Caco-2 (cell line): Measurements from ENCODE around the gene MRPS6. TPM values are rescaled to one million over a fixed set of nuclear protein-coding genes. Genes with fewer than 3 reads are reported as not detected.

Source experiments
- BruUV-seq: library from RNA; stranded (reverse); fragments of 400-500 nt; replicated peaks from 2 replicates; lab custom pipeline; 2021; lab: Mats Ljungman, UMichigan
- CTCF ChIA-PET: fragments of 300-600 bp; sonication (Branson Sonifier 250); formaldehyde crosslinking; loops from one replicate; lab custom pipeline; 2022; ENCODE audit warnings: antibody characterized with exemption; lab: Charles Lee
- POLR2A ChIA-PET: fragments of 300-600 bp; sonication (Branson Sonifier 250); formaldehyde crosslinking; loops from one replicate; lab custom pipeline; 2022; ENCODE audit warnings: antibody characterized with exemption; lab: Charles Lee
- DNase-seq, 2 experiments: peaks; one replicate each; pipeline versions ENCODE4 v3.0.0 to v3.0.0-alpha.2; 2020 to 2022
- H3K27me3 ChIP-seq: replicated peaks from 2 replicates; pipeline ENCODE4 v1.6.0; 2011; ENCODE audit warnings: low read length; ENCODE audit not compliant: control insufficient read depth, insufficient read depth
- H3K36me3 ChIP-seq: 2 replicates; pipeline ENCODE4 v1.5.1; 2011; ENCODE audit warnings: low read length; ENCODE audit not compliant: control insufficient read depth, insufficient read depth
- H3K4me1 ChIP-seq: fragments of 250-450 bp; sonication (Bioruptor Pico); 2 replicates; pipeline ENCODE4 v1.5.1; 2020; ENCODE audit warnings: mild to moderate bottlenecking
- H3K4me3 ChIP-seq: 2 replicates; pipeline ENCODE4 v1.5.1; 2011; ENCODE audit warnings: low read depth, mild to moderate bottlenecking, control low read depth, low read length
- H3K9me3 ChIP-seq: fragments of 250-450 bp; sonication (Bioruptor Pico); 2 replicates; pipeline ENCODE4 v1.5.1; 2020; ENCODE audit warnings: mild to moderate bottlenecking, moderate library complexity
- H3K27ac Mint-ChIP-seq: one replicate; pipeline ENCODE4 v1.8.0; 2022; ENCODE audit warnings: mixed read lengths; ENCODE audit not compliant: unreplicated experiment
- H3K27me3 Mint-ChIP-seq: one replicate; pipeline ENCODE4 v1.8.0; 2022; ENCODE audit warnings: mixed read lengths; ENCODE audit not compliant: insufficient read depth, unreplicated experiment
- H3K36me3 Mint-ChIP-seq: one replicate; pipeline ENCODE4 v1.8.0; 2022; ENCODE audit warnings: mild to moderate bottlenecking, mixed read lengths; ENCODE audit not compliant: insufficient read depth, unreplicated experiment
- H3K4me1 Mint-ChIP-seq: one replicate; pipeline ENCODE4 v1.8.0; 2022; ENCODE audit warnings: low read depth, mixed read lengths; ENCODE audit not compliant: unreplicated experiment
- H3K4me3 Mint-ChIP-seq: one replicate; pipeline ENCODE4 v1.8.0; 2022; ENCODE audit warnings: mild to moderate bottlenecking, moderate library complexity, mixed read lengths; ENCODE audit not compliant: unreplicated experiment
- H3K9me3 Mint-ChIP-seq: one replicate; pipeline ENCODE4 v1.8.0; 2022; ENCODE audit warnings: mixed read lengths; ENCODE audit not compliant: unreplicated experiment
- CTCF ChIP-seq, 2 experiments: fragments of 200-600 bp in 1 of 2; IDR thresholded peaks; 1 replicate in 1 of 2; 2 replicates in 1 of 2; pipeline versions ENCODE4 v1.5.1 to v1.8.0; 2011 to 2022; ENCODE audit warnings: antibody characterized with exemption in 1 of 2, control low read depth in 1 of 2, inconsistent platforms in 1 of 2, low read depth in 1 of 2, low read length in 1 of 2, mild to moderate bottlenecking in 1 of 2, moderate library complexity in 1 of 2; ENCODE audit not compliant: insufficient read depth in 1 of 2, severe bottlenecking in 1 of 2, unreplicated experiment in 1 of 2
- intact Hi-C: fragments of 100-400 bp; cut with micrococcal nuclease; formaldehyde crosslinking; loops from one replicate; pipeline ENCODE4 v1.10.0; 2022; ENCODE audit not compliant: unreplicated experiment
- total RNA-seq: library from RNA; stranded (reverse); gene quantifications from 2 replicates; pipeline ENCODE4 v1.2.3, GENCODE V29; 2022

Gene MRPS6
- total RNA-seq, 1 experiment from 2014 or later, result 104 TPM

DNA sequence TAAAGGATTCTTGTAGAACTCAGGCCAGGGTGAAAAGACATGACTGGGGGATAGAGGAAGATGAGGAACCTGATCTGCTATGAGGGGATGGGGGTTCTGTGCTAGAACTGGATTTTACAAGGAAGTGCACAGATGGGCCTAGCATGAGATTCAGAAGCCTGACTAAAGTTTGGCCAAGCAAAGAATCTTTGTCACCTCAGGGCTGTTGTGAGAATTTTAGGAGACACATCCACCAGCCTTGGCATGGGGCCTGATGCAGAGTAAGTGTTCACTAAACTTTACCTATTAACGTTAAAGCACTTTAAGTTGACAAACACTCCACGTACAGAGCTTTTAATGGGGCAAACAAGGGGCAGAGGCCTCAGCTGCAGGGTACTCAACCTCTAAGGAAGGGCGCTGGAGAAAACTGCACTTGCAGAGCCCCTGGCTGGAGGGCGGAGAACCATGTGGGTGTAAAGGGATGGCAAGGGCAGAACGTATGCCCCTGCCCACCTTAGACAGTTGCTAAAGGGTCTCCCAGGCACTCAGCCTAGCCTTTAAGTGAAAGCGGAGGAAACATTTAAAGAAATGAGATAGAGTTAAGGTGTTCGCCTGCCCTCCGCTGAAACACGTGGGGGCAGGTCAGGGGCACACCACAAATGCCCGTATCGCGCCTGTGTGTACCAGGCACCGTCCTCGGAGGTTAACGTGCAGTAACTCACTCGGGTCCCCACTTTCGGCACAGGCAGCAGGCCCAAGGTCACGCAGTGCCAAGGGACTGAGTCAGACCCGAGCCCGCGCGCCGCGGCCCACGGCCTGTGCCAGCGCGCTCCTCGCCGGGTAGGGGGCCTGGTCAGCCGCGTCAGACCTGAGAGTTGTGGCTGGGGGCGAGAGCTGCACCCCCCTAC, 990 bp upstream of the MRPS6 start:
- peaks cover 34% of the 10 kb centered on the region for H3K4me1 ChIP-seq
- H3K4me3 Mint-ChIP-seq, result peak overlapping the region; percentile 81
- DNase-seq, result no peak
- BruUV-seq, result TSS peak; percentile 27
- no peaks in the 10 kb centered on the region for H3K36me3 ChIP-seq
- H3K36me3 Mint-ChIP-seq, result peaks cover 41% of the 10 kb centered on the region
- CTCF ChIA-PET, result interaction anchor here (0.5 to 1.6 kb wide), 8 partner anchors 9 to 286 kb away, joined by 3 to 9 read pairs (median 4); no protein-coding TSS in a partner anchor
- H3K9me3 Mint-ChIP-seq, result no peaks in the 10 kb centered on the region
- no peaks in the 10 kb centered on the region for H3K27me3 ChIP-seq
- H3K27me3 Mint-ChIP-seq, result no peaks in the 10 kb centered on the region
- H3K4me1 Mint-ChIP-seq, result peaks cover 32% of the 10 kb centered on the region
- H3K4me3 ChIP-seq, result peak overlapping the region; percentile 57
- no peak for TF ChIP-seq CTCF (IDR thresholded peaks at IDR 0.05; ENCODE audit: insufficient read depth in 1 of 2, low read depth in 1 of 2, low read length in 1 of 2, severe bottlenecking in 1 of 2, unreplicated experiment in 1 of 2)
- intact Hi-C loops, result loop anchor here (1.0 to 5.0 kb wide), 2 partner anchors 105 to 125 kb away; no protein-coding TSS in a partner anchor
- POLR2A ChIA-PET, result interaction anchor here (0.6 to 2.3 kb wide), 4 partner anchors 125 to 813 kb away, joined by 4 to 7 read pairs (median 6); no protein-coding TSS in a partner anchor
- H3K9me3 ChIP-seq, result no peaks in the 10 kb centered on the region
- H3K27ac Mint-ChIP-seq, result peak overlapping the region; percentile 95

- POLR2A ChIA-PET, result interaction anchor here (0.7 to 2.3 kb wide), 5 partner anchors 34 to 594 kb away, joined by 3 to 7 read pairs (median 3); partner anchors contain the start of gene TMEM50B
- intact Hi-C loops, result loop anchor here (1.0 to 5.0 kb wide), 3 partner anchors 107 to 149 kb away; no protein-coding TSS in a partner anchor
- Histone ChIP-seq H3K36me3 (no peaks in the 10 kb centered on the region), H3K9me3 (no peaks in the 10 kb centered on the region), H3K4me3 (peak overlapping the region; percentile 86), H3K27me3 (no peaks in the 10 kb centered on the region), H3K4me1 (peaks cover 35% of the 10 kb centered on the region)
- no peaks in the 10 kb centered on the region for H3K9me3 Mint-ChIP-seq
- TF ChIP-seq CTCF (IDR thresholded peaks at IDR 0.05; ENCODE audit: insufficient read depth in 1 of 2, low read depth in 1 of 2, low read length in 1 of 2, severe bottlenecking in 1 of 2, unreplicated experiment in 1 of 2), result no peak
- DNase-seq, result peak in 1 of 2 experiments; percentile 30
- H3K4me1 Mint-ChIP-seq, result peaks cover 32% of the 10 kb centered on the region
- CTCF ChIA-PET, result interaction anchor here (1.0 to 1.6 kb wide), 6 partner anchors 10 to 277 kb away, joined by 3 to 9 read pairs (median 4); no protein-coding TSS in a partner anchor
- H3K36me3 Mint-ChIP-seq, result peaks cover 51% of the 10 kb centered on the region
- peak overlapping the region; percentile 74 for H3K27ac Mint-ChIP-seq
- peak overlapping the region; percentile 87 for H3K4me3 Mint-ChIP-seq
- BruUV-seq, result no TSS peak
- no peaks in the 10 kb centered on the region for H3K27me3 Mint-ChIP-seq
Measured at GRCh38 chr21:34073749-34074282, 438 bp downstream of the MRPS6 start.
